RWPE2 (cell line): ENCODE results near the gene FRAT2.

Source experiments
- ATAC-seq: fragments of 200-7000 bp; cut with Tn5 transposase; 3 replicates; pipeline ENCODE4 v1.9.1; 2021; ENCODE audit warnings: low read depth
- DNase-seq: peaks from one replicate; pipeline ENCODE4 v3.0.0-alpha.2; 2020; ENCODE audit warnings: low spot score
- H3K27ac ChIP-seq: fragments of 450-650 bp; 2 replicates; pipeline ENCODE4 v1.5.1; 2017; ENCODE audit warnings: mild to moderate bottlenecking; ENCODE audit not compliant: poor library complexity, severe bottlenecking
- H3K27me3 ChIP-seq: fragments of 250-450 bp; sonication (Bioruptor Pico); 2 replicates; pipeline ENCODE4 v1.5.1; 2021; ENCODE audit warnings: mild to moderate bottlenecking, moderate library complexity; ENCODE audit not compliant: insufficient read depth, poor library complexity, severe bottlenecking
- H3K36me3 ChIP-seq: fragments of 250-450 bp; sonication (Bioruptor Pico); 2 replicates; pipeline ENCODE4 v1.5.1; 2020; ENCODE audit warnings: low read depth, mild to moderate bottlenecking, moderate library complexity
- H3K4me1 ChIP-seq: fragments of 250-450 bp; sonication (Bioruptor Pico); 2 replicates; pipeline ENCODE4 v1.5.1; 2021; ENCODE audit warnings: mild to moderate bottlenecking, moderate library complexity; ENCODE audit not compliant: insufficient read depth, poor library complexity, severe bottlenecking
- H3K4me3 ChIP-seq: fragments of 250-450 bp; sonication (Bioruptor Pico); 2 replicates; pipeline ENCODE4 v1.5.1; 2021; ENCODE audit warnings: mild to moderate bottlenecking, moderate library complexity; ENCODE audit not compliant: severe bottlenecking
- H3K9me3 ChIP-seq: fragments of 250-450 bp; sonication (Bioruptor Pico); 2 replicates; pipeline ENCODE4 v1.5.1; 2021; ENCODE audit warnings: mild to moderate bottlenecking, moderate library complexity; ENCODE audit not compliant: severe bottlenecking
- TF ChIP-seq, protein P1 (sequence below): fragments of 450-650 bp; IDR thresholded peaks from one replicate; pipeline ENCODE4 v1.5.1; 2017; ENCODE audit warnings: mild to moderate bottlenecking, moderate library complexity; ENCODE audit not compliant: poor library complexity, severe bottlenecking

The FRAT2 gene, protein sequence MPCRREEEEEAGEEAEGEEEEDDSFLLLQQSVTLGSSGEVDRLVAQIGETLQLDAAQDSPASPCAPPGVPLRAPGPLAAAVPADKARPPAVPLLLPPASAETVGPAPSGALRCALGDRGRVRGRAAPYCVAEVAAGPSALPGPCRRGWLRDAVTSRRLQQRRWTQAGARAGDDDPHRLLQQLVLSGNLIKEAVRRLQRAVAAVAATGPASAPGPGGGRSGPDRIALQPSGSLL

GRCh38 chr10:97334370-97335175 lies at the start of gene FRAT2:
Gene FRAT2, minus strand, starts transcription at chr10:97334729. Its CDS starts 157 bp downstream, at chr10:97334572.
- Histone ChIP-seq H3K4me3 (peak within 1 kb of the TSS; percentile 87), H3K27ac (peak within 1 kb of the TSS; percentile 59), H3K36me3 (no peaks in the 10 kb centered on the region), H3K27me3 (no peaks in the 10 kb centered on the region), H3K9me3 (no peaks in the 10 kb centered on the region), H3K4me1 (peaks cover 12% of the 10 kb centered on the region)
- DNase-seq (peak; percentile 87), ATAC-seq (peak; percentile 75)
- TF ChIP-seq, protein P1, sequence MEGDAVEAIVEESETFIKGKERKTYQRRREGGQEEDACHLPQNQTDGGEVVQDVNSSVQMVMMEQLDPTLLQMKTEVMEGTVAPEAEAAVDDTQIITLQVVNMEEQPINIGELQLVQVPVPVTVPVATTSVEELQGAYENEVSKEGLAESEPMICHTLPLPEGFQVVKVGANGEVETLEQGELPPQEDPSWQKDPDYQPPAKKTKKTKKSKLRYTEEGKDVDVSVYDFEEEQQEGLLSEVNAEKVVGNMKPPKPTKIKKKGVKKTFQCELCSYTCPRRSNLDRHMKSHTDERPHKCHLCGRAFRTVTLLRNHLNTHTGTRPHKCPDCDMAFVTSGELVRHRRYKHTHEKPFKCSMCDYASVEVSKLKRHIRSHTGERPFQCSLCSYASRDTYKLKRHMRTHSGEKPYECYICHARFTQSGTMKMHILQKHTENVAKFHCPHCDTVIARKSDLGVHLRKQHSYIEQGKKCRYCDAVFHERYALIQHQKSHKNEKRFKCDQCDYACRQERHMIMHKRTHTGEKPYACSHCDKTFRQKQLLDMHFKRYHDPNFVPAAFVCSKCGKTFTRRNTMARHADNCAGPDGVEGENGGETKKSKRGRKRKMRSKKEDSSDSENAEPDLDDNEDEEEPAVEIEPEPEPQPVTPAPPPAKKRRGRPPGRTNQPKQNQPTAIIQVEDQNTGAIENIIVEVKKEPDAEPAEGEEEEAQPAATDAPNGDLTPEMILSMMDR = no peak

DNA sequence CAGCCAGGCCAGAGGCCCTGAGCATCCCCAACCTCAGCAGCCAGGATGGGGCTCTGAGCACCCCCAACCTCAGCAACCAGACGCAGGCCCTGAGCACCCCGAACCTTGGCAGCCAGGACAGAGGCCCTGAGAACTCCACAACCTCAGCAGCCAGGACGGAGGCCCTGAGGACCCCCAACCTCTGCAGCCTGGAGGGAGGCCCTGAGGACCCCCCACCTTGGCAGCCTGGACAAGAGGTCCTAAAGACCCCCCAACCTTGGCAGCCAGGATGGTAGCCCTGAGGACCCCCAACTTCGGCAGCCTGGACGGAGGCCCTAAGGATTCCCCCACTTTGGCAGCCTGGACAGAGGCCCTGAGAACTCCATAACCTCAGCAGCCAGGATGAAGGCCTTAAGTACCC lies 49.6 kb upstream of the FRAT2 start:
- H3K27ac ChIP-seq = no peak overlapping the region
- no peaks in the 10 kb centered on the region for H3K27me3 ChIP-seq
- ATAC-seq (no peak), DNase-seq (no peak)
- no peak overlapping the region for H3K4me3 ChIP-seq
- H3K9me3 ChIP-seq = no peaks in the 10 kb centered on the region
- H3K4me1 ChIP-seq = no peaks in the 10 kb centered on the region
- peaks cover 47% of the 10 kb centered on the region for H3K36me3 ChIP-seq
- TF ChIP-seq, protein P1 = no peak

DNA sequence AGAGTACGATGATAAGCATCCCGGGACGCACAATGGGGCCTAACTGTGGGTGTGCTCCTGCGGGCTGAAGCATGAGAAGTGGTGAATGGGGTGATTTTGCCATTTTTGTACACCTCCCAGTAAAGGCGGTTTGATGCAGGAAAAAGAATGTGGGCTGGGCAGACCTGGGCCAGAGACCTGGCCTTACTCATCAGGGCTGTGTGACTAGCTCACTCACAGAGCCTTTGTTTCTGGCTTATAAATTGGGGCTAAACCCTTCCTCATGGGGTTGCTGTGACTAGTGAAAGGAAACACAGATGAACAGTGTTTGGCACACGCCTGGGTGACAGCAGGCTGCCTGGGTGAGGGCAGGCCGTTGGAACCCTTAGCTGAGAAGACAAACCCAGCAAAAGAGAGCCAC lies 48.6 kb upstream of the FRAT2 start:
- peak; percentile 33; the same call in 1 of the 3 replicates for ATAC-seq
- Histone ChIP-seq H3K4me3 (no peak overlapping the region), H3K27ac (no peak overlapping the region), H3K27me3 (no peaks in the 10 kb centered on the region), H3K36me3 (peaks cover 50% of the 10 kb centered on the region), H3K9me3 (no peaks in the 10 kb centered on the region), H3K4me1 (no peaks in the 10 kb centered on the region)
- TF ChIP-seq, protein P1 = no peak
- DNase-seq = no peak

DNA sequence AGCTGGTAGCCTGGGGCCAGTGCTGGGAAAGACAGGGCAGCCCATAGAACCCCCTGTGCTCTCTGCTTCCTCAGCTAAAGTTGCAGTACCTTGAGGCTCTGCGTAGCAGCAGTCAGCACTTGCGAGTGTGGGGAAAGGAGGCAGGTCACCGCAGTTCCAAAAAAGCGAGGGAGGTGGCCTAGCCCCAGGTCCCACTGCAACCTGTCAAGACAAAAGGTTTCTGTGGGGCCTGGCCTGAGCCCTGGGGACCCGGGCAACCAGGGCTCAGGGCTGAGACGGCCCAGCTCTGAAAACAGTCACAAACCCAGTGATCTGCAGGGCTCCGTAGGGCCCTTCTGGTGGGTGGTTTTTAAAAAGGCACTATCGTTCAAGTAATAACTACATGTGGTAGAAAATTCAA lies 47.1 kb upstream of the FRAT2 start:
- TF ChIP-seq, protein P1 = no peak
- Histone ChIP-seq H3K27ac (no peak overlapping the region), H3K36me3 (peaks cover 51% of the 10 kb centered on the region), H3K27me3 (no peaks in the 10 kb centered on the region), H3K4me1 (no peaks in the 10 kb centered on the region), H3K4me3 (no peak overlapping the region), H3K9me3 (no peaks in the 10 kb centered on the region)
- ATAC-seq = no peak
- no peak for DNase-seq
